Neuron (in vitro differentiated cells): Measurements from ENCODE around the gene PTPRM.

Experiments used
- H2AFZ ChIP-seq: one replicate; pipeline ENCODE4 v1.6.1; 2013; ENCODE audit warnings: low read depth, mild to moderate bottlenecking, inconsistent platforms, low read length, moderate library complexity
- H3K27me3 ChIP-seq: one replicate; pipeline ENCODE4 v1.6.1; 2013; ENCODE audit warnings: low read length; ENCODE audit not compliant: insufficient read depth
- H3K36me3 ChIP-seq: one replicate; pipeline ENCODE4 v1.6.1; 2013; ENCODE audit warnings: low read length; ENCODE audit not compliant: insufficient read depth
- H3K4me1 ChIP-seq: one replicate; pipeline ENCODE4 v1.6.1; 2013; ENCODE audit warnings: low read length; ENCODE audit not compliant: insufficient read depth
- H3K4me3 ChIP-seq: 2 replicates; pipeline ENCODE4 v1.5.1; 2013; ENCODE audit warnings: mild to moderate bottlenecking, low read length, moderate library complexity
- H3K9me3 ChIP-seq: one replicate; pipeline ENCODE4 v1.6.1; 2013; ENCODE audit warnings: low read length

Gene PTPRM

DNA sequence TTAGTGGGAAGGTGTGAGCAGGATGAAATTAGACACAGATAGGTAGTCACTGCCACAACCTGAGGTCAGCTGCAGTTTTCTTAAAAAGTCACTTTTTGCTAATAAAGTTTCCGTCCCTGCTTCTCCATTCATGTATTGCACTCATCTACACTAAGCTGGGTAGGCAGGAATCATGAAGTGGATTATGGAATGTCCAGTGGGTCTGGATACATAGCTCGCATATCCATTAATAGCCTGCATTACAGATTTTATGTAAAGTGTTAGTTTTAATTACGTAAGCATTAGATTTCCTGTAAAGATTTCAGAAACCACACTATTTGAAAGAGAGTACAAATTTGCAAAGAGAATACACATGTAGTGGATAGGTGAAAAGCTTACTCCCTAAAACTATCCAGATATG, 30.4 kb downstream of the PTPRM start:
- peaks cover 12% of the 10 kb centered on the region for H3K4me1 ChIP-seq
- no peak overlapping the region for H3K4me3 ChIP-seq
- H2AFZ ChIP-seq, result no peak overlapping the region
- no peaks in the 10 kb centered on the region for H3K36me3 ChIP-seq
- H3K9me3 ChIP-seq, result no peaks in the 10 kb centered on the region
- no peaks in the 10 kb centered on the region for H3K27me3 ChIP-seq

DNA sequence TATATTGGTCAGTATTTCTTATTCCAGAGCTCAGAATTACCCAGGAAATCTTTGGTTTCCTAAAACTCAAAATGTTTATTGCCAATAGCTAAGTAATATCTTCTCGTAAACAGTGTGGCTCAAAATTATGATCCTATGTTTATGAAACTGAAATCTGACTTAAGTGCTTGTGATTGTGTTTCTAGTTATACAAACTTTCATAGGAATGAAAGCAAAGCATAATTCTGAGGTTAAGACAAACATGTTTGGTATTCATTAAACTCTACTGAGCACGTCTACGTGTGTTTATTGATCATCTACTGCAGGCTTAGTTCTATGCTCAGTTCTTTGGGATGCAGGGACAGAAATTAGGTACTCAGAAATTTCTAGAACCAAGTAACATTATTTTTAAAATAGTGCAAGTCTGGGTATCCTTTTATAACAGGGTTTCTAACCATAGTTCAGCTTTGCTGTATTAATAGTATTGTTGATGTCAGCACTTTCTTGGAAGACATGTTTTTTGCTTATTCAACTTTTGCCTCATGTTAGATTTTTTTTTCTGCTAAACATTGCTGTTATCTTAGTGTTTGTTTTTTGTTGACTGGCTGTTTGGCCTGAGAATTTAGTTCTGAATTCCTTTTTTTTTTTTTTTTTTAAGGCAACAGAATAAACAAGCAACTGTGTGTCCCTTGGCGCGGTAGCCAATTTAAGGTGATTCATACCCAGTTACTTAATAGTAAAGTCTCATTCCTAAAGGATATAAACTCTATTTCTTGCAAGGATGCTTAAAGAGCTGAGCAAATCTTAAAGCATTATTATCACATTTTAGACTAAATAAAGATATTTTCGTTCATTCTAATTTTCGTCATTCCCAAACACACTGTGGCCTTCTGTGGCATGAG, 31.3 kb downstream of the PTPRM start:
- Histone ChIP-seq H3K27me3 (no peaks in the 10 kb centered on the region), H3K4me3 (no peak overlapping the region), H3K4me1 (peaks cover 5% of the 10 kb centered on the region), H3K36me3 (no peaks in the 10 kb centered on the region), H3K9me3 (no peaks in the 10 kb centered on the region), H2AFZ (no peak overlapping the region)

GRCh38 chr18:7600036-7600435, 32.9 kb downstream of the PTPRM start:
- no peak overlapping the region for H2AFZ ChIP-seq
- no peaks in the 10 kb centered on the region for H3K27me3 ChIP-seq
- peaks cover 14% of the 10 kb centered on the region for H3K4me1 ChIP-seq
- no peak overlapping the region for H3K4me3 ChIP-seq
- H3K9me3 ChIP-seq, result no peaks in the 10 kb centered on the region
- no peaks in the 10 kb centered on the region for H3K36me3 ChIP-seq

DNA sequence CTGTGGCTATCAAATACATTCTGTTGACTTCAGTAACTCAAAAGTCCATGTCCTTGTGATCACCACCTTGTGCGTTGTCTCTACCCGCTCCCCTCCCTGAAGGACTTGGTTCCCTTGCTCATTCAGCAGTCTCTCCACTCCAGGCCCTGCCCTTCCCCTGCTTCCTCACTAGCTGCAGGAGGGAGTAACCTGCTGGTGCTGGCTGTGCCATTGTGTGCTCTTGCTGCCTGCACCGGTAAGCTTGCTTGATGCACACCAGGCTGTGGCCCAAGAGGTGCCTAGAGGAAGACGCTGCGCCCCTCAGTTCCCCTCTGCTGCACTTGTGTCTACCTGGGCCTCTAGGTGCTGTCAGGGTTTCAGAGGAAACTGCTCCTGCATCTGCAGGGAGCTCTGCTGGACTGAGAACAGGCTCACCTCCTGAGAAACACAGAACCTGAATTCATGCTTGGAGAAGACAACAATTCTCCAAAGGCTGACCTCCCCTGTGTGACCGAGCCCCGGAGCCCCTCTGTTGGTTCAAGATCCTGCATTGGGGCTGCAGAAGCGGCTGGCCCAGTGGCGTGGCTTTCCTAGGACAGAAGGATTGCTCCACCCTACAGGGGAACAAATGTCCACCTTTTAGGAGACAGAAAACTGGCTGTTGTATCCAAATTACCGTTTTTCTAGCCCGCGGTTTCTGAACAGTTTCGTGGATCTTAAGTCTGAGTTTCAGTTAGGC, 33.6 kb downstream of the PTPRM start:
- Histone ChIP-seq H3K36me3 (no peaks in the 10 kb centered on the region), H2AFZ (no peak overlapping the region)

GRCh38 chr18:7601246-7601615, 34.1 kb downstream of the PTPRM start:
- no peaks in the 10 kb centered on the region for H3K36me3 ChIP-seq
- peaks cover 14% of the 10 kb centered on the region for H3K4me1 ChIP-seq
- no peaks in the 10 kb centered on the region for H3K27me3 ChIP-seq
- H3K9me3 ChIP-seq, result no peaks in the 10 kb centered on the region
- no peak overlapping the region for H3K4me3 ChIP-seq
- no peak overlapping the region for H2AFZ ChIP-seq

More for the DNA sequence above, 33.6 kb downstream of the PTPRM start:
- Histone ChIP-seq H3K4me1 (peaks cover 14% of the 10 kb centered on the region), H3K27me3 (no peaks in the 10 kb centered on the region), H3K4me3 (no peak overlapping the region), H3K9me3 (no peaks in the 10 kb centered on the region)

GRCh38 chr18:7601936-7602335, 34.8 kb downstream of the PTPRM start:
- H3K36me3 ChIP-seq, result no peaks in the 10 kb centered on the region
- H2AFZ ChIP-seq, result no peak overlapping the region
- H3K4me3 ChIP-seq, result no peak overlapping the region
- no peaks in the 10 kb centered on the region for H3K27me3 ChIP-seq
- H3K4me1 ChIP-seq, result peaks cover 14% of the 10 kb centered on the region
- H3K9me3 ChIP-seq, result no peaks in the 10 kb centered on the region

DNA sequence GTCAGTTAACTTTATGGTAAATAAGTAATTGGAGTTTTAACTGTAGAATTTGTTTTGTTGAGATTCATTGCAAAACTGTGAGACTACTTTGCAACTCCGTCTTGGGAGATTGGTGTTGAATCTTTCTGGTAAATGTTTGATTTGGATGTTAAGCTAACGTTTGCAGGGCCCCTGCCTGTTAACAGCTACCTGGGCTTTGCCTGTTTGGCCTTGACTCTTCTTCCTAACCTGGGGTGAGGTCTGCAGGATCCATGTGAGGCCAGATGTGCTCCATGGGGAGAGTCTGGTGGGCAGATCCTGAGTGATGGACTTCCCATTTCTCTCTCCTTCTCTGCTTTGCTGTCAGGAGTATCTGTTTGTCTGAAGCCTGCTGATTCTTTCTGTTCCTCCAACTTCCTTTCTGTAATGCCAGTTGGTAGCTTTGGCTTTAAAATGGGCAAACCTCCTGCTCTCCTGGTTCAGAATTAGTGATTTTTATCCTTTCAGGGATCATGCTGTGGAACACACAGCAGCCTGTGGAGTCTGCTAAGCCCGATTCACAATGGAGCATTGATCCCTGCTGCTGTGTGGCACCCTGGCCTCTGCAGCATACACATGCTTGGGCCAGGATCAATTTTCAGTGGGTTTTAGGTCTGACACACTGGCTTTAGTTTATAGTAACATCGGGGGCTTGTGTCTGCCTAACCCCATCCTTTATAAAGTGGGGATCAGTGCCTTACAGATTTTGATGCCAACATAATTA, 36.3 kb downstream of the PTPRM start:
- no peaks in the 10 kb centered on the region for H3K9me3 ChIP-seq
- H3K4me1 ChIP-seq, result peaks cover 14% of the 10 kb centered on the region
- no peaks in the 10 kb centered on the region for H3K36me3 ChIP-seq
- no peak overlapping the region for H3K4me3 ChIP-seq
- no peak overlapping the region for H2AFZ ChIP-seq
- H3K27me3 ChIP-seq, result no peaks in the 10 kb centered on the region

DNA sequence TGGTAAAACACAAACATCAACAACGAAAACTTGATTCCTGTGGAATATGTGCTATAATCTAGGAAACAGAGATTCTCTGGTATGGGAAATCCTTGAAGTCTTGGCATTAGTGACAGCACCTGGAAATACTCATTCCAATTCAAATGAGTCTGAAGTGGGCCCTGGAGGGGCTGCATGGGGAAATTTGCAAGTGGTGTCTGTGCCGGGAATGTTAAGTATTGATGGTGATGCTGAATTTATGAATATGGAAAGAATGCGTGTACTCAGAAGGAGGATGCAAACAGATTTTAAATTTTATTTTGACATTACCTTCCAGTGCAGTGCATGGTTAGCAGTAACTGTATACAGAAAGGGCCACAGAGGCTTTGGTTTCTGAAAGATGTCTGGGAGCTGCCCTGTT, 37.2 kb downstream of the PTPRM start:
- Histone ChIP-seq H3K36me3 (no peaks in the 10 kb centered on the region), H3K27me3 (no peaks in the 10 kb centered on the region), H2AFZ (no peak overlapping the region), H3K4me3 (no peak overlapping the region), H3K4me1 (peaks cover 14% of the 10 kb centered on the region), H3K9me3 (no peaks in the 10 kb centered on the region)

GRCh38 chr18:7605705-7606104, 38.6 kb downstream of the PTPRM start:
- no peaks in the 10 kb centered on the region for H3K27me3 ChIP-seq
- H3K4me1 ChIP-seq, result peaks cover 14% of the 10 kb centered on the region
- H2AFZ ChIP-seq, result no peak overlapping the region
- H3K4me3 ChIP-seq, result no peak overlapping the region
- no peaks in the 10 kb centered on the region for H3K36me3 ChIP-seq
- H3K9me3 ChIP-seq, result no peaks in the 10 kb centered on the region

GRCh38 chr18:7607540-7608173, 40.5 kb downstream of the PTPRM start:
- Histone ChIP-seq H2AFZ (no peak overlapping the region), H3K27me3 (no peaks in the 10 kb centered on the region), H3K4me1 (peaks cover 14% of the 10 kb centered on the region), H3K9me3 (no peaks in the 10 kb centered on the region), H3K4me3 (no peak overlapping the region), H3K36me3 (no peaks in the 10 kb centered on the region)

DNA sequence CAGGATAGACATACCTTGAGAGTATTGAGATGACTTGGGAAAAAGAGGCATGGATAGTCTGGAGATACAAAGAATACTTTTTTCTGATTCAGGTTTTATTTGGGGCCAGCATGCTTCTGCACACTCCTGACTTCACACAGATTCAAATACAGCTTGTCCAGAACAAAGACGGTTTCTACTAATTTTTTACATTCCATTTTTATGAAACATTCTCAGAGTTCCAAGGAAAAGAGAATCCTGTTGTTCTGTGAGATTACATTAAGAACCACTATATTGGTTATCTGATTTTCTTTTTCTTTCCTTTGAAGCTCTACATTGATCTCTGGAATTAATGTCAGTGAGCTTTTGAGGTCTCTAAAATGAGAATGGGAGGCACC, 41.0 kb downstream of the PTPRM start:
- Histone ChIP-seq H3K4me3 (no peak overlapping the region), H3K27me3 (no peaks in the 10 kb centered on the region), H3K36me3 (no peaks in the 10 kb centered on the region), H2AFZ (no peak overlapping the region), H3K4me1 (peaks cover 14% of the 10 kb centered on the region), H3K9me3 (no peaks in the 10 kb centered on the region)

DNA sequence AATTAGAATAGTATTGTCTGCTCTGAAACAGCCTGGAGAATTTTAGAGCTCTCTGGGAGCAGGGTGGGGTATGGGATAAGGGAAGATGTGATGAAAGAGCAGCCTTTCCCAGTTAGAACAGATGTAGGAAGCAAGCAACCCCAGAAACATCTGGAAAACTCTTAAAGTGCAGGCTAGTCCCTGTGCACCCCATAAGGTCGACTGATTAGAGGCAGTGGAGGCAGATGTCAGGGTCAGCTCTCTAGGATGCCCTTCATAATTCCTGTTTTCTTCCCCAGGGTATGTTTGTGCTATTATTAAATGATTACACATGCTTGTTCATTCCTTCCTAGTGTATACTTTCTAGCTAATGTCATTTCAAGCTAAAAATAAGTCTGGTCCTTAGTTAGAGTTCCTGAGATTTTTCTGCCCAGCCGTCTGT, 41.7 kb downstream of the PTPRM start:
- no peak overlapping the region for H3K4me3 ChIP-seq
- no peaks in the 10 kb centered on the region for H3K27me3 ChIP-seq

GRCh38 chr18:7609617-7610016, 42.5 kb downstream of the PTPRM start:
- no peak overlapping the region for H2AFZ ChIP-seq
- no peak overlapping the region for H3K4me3 ChIP-seq
- peaks cover under 1% of the 10 kb centered on the region for H3K4me1 ChIP-seq
- no peaks in the 10 kb centered on the region for H3K9me3 ChIP-seq
- no peaks in the 10 kb centered on the region for H3K27me3 ChIP-seq
- no peaks in the 10 kb centered on the region for H3K36me3 ChIP-seq

More for the DNA sequence above, 41.7 kb downstream of the PTPRM start:
- H3K9me3 ChIP-seq, result no peaks in the 10 kb centered on the region
- H2AFZ ChIP-seq, result no peak overlapping the region
- H3K36me3 ChIP-seq, result no peaks in the 10 kb centered on the region
- H3K4me1 ChIP-seq, result peaks cover 8% of the 10 kb centered on the region
